ENCODE results near the gene CDC42BPB.
A peak's percentile ranks its signal among the peaks of the same experiment; 100 is the strongest.

Gene CDC42BPB

DNA sequence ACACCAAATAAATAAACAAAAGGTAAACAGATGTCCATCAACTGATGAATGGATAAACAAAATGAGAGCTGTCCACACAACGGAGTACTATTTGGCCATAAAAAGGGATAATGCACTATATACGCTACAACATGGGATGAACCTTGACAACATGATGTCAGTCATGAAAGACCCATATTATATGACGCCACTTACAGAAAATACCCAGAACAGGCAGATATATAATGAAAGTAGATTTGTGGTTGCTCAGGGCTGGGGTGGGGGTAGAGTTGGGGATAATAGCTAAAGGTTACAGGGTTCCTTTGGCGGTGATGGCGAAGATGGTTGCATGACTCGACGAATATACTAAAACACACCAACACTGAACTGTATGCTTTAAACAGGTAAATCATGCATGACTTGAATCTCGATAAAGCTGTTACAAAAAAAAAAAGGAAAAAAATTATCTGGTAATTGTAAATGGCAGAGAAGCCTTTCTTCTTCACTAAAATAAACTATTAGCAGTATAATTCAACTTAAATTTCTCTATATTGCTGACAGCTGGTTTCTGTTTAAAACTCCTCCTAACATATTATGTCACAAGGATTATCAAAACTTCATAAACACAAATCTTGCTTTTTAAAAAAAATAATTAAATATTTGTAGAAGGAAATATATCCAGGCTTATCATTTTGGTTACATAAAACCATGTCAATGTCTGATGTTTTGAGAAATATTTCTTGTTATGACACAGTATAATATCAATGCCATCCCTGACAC lies 13.9 kb downstream of the CDC42BPB start:
- POLR2A ChIA-PET: interaction anchor here (0.9 kb wide), 1 partner anchor 13 kb away, joined by 3 read pairs; no protein-coding TSS in a partner anchor
- CTCF ChIA-PET: interaction anchor here (0.7 kb wide), 1 partner anchor 518 kb away, joined by 4 read pairs; no protein-coding TSS in a partner anchor

DNA sequence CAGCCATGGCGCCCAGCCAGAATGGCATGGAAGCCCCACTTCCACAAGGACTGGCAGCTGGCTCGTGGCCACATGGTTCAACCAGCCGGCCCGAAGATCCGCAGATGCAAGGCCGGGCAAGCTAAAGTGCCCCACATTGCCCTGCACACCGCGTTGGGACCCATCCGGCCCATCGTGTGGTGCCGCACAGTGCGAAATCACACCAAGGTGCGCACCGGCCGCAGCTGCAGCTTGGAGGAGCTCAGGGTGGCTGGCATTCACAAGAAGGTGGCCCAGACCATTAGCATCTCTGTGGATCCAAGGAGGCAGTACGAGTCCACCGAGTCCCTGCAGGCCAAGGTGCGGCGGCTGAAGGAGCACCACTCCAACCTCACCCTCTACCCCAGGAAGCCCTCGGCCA lies 15.9 kb downstream of the CDC42BPB start:
- ChIA-PET CTCF (interaction anchor here (0.6 to 0.7 kb wide), 2 partner anchors 82 to 1713 kb away, joined by 3 read pairs; no protein-coding TSS in a partner anchor), POLR2A (no interaction called here)
- Histone ChIP-seq H3K4me1 (ENCODE audit: control insufficient read depth, insufficient read depth, low read length) (peaks cover 3% of the 10 kb centered on the region; the same call in 1 of the 2 replicates), H3K27ac (ENCODE audit: extremely low read depth, low read depth, low read length) (no peak overlapping the region), H3K4me3 (ENCODE audit: low read depth, low read length) (no peak overlapping the region), H3K36me3 (ENCODE audit: control insufficient read depth in 2 of 2, insufficient read depth in 1 of 2, low read length in 2 of 2) (peaks cover 0 to 14% of the 10 kb centered on the region in 2 experiments; a peak in 2 of 3 replicates), H3K9me3 (ENCODE audit: control insufficient read depth, insufficient read depth, low read depth, low read length) (no peaks in the 10 kb centered on the region)
- TF ChIP-seq ZIC2 (tag by site-specific recombination; IDR thresholded peaks at IDR 0.05): no peak

More for the DNA sequence above, 13.9 kb downstream of the CDC42BPB start:
- TF ChIP-seq ZNF146 (tag by site-specific recombination; IDR thresholded peaks at IDR 0.05) (peak; percentile 84), ZNF791 (tag by site-specific recombination; IDR thresholded peaks at IDR 0.05) (no peak), ZNF837 (tag by site-specific recombination; IDR thresholded peaks at IDR 0.05) (no peak)
- Histone ChIP-seq H3K9me3 (ENCODE audit: control insufficient read depth, insufficient read depth, low read depth, low read length) (no peaks in the 10 kb centered on the region), H3K27ac (ENCODE audit: extremely low read depth, low read depth, low read length) (no peak overlapping the region), H3K4me1 (ENCODE audit: control insufficient read depth, insufficient read depth, low read length) (peaks cover 3% of the 10 kb centered on the region; the same call in 1 of the 2 replicates), H3K36me3 (ENCODE audit: control insufficient read depth in 2 of 2, insufficient read depth in 1 of 2, low read length in 2 of 2) (peaks cover 0 to 14% of the 10 kb centered on the region in 2 experiments; a peak in 2 of 3 replicates), H3K4me3 (ENCODE audit: low read depth, low read length) (no peak overlapping the region)

DNA sequence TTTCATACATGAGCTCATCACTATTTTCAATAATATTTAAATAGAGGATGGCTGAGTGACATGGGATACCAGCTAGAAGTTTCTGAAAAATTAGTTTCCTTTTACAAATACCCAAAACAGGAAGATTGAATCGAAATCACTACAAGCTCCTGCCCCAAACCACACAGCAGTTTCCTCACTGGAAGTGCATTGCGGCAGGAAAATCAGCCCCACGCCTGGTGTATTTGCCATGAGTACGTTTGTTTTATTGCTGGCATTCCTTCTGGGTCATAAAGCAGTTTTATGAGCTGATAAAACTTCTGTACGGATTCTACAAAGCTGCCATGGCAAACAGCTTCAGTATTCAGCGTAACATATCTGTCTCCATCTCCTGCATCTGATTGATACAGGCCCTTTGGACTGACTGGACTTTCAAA lies 23.7 kb downstream of the CDC42BPB start:
- peak overlapping the region; percentile 58 for H3K27ac ChIP-seq (ENCODE audit: extremely low read depth, low read depth, low read length)
- POLR2A ChIA-PET: interaction anchor here (0.6 to 1.6 kb wide), 3 partner anchors 17 to 1114 kb away, joined by 3 to 4 read pairs (median 3); partner anchors contain the start of gene EIF5
- TF ChIP-seq ZNF221 (tag by site-specific recombination; IDR thresholded peaks at IDR 0.05; ENCODE audit: borderline replicate concordance): no peak
- no peak for TF ChIP-seq PRDM1 (tag by site-specific recombination; IDR thresholded peaks at IDR 0.05)
- TF ChIP-seq ZBTB8A (tag by site-specific recombination; IDR thresholded peaks at IDR 0.05): peak; percentile 54
- peak; percentile 88 for TF ChIP-seq HOXD13 (CRISPR knock-in tag; IDR thresholded peaks at IDR 0.05; ENCODE audit: borderline replicate concordance)
- TF ChIP-seq ZNF530 (tag by site-specific recombination; IDR thresholded peaks at IDR 0.05; ENCODE audit: low read depth): no peak
- TF ChIP-seq ZNF423 (tag by site-specific recombination; IDR thresholded peaks at IDR 0.05): no peak
- TF ChIP-seq, protein P1, sequence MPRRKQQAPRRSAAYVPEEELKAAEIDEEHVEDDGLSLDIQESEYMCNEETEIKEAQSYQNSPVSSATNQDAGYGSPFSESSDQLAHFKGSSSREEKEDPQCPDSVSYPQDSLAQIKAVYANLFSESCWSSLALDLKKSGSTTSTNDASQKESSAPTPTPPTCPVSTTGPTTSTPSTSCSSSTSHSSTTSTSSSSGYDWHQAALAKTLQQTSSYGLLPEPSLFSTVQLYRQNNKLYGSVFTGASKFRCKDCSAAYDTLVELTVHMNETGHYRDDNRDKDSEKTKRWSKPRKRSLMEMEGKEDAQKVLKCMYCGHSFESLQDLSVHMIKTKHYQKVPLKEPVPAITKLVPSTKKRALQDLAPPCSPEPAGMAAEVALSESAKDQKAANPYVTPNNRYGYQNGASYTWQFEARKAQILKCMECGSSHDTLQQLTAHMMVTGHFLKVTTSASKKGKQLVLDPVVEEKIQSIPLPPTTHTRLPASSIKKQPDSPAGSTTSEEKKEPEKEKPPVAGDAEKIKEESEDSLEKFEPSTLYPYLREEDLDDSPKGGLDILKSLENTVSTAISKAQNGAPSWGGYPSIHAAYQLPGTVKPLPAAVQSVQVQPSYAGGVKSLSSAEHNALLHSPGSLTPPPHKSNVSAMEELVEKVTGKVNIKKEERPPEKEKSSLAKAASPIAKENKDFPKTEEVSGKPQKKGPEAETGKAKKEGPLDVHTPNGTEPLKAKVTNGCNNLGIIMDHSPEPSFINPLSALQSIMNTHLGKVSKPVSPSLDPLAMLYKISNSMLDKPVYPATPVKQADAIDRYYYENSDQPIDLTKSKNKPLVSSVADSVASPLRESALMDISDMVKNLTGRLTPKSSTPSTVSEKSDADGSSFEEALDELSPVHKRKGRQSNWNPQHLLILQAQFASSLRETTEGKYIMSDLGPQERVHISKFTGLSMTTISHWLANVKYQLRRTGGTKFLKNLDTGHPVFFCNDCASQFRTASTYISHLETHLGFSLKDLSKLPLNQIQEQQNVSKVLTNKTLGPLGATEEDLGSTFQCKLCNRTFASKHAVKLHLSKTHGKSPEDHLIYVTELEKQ (tag by site-specific recombination; IDR thresholded peaks at IDR 0.05; ENCODE audit: borderline replicate concordance): peak; percentile 69; the same call in 1 of the 2 replicates
- TF ChIP-seq ZNF394 (tag by site-specific recombination; IDR thresholded peaks at IDR 0.05; ENCODE audit: borderline replicate concordance): no peak
- no peak for TF ChIP-seq ZNF302 (tag by site-specific recombination; IDR thresholded peaks at IDR 0.05; ENCODE audit: low read depth)
- TF ChIP-seq, protein P2, sequence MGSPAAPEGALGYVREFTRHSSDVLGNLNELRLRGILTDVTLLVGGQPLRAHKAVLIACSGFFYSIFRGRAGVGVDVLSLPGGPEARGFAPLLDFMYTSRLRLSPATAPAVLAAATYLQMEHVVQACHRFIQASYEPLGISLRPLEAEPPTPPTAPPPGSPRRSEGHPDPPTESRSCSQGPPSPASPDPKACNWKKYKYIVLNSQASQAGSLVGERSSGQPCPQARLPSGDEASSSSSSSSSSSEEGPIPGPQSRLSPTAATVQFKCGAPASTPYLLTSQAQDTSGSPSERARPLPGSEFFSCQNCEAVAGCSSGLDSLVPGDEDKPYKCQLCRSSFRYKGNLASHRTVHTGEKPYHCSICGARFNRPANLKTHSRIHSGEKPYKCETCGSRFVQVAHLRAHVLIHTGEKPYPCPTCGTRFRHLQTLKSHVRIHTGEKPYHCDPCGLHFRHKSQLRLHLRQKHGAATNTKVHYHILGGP (tag by site-specific recombination; IDR thresholded peaks at IDR 0.05): no peak
- TF ChIP-seq KLF9 (tag by site-specific recombination; IDR thresholded peaks at IDR 0.05; ENCODE audit: low read depth): no peak
- TF ChIP-seq ZNF629 (tag by site-specific recombination; IDR thresholded peaks at IDR 0.05): peak; percentile 62
- TF ChIP-seq, protein P3, sequence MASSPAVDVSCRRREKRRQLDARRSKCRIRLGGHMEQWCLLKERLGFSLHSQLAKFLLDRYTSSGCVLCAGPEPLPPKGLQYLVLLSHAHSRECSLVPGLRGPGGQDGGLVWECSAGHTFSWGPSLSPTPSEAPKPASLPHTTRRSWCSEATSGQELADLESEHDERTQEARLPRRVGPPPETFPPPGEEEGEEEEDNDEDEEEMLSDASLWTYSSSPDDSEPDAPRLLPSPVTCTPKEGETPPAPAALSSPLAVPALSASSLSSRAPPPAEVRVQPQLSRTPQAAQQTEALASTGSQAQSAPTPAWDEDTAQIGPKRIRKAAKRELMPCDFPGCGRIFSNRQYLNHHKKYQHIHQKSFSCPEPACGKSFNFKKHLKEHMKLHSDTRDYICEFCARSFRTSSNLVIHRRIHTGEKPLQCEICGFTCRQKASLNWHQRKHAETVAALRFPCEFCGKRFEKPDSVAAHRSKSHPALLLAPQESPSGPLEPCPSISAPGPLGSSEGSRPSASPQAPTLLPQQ (tag by site-specific recombination; IDR thresholded peaks at IDR 0.05): no peak
- TF ChIP-seq, protein P4, sequence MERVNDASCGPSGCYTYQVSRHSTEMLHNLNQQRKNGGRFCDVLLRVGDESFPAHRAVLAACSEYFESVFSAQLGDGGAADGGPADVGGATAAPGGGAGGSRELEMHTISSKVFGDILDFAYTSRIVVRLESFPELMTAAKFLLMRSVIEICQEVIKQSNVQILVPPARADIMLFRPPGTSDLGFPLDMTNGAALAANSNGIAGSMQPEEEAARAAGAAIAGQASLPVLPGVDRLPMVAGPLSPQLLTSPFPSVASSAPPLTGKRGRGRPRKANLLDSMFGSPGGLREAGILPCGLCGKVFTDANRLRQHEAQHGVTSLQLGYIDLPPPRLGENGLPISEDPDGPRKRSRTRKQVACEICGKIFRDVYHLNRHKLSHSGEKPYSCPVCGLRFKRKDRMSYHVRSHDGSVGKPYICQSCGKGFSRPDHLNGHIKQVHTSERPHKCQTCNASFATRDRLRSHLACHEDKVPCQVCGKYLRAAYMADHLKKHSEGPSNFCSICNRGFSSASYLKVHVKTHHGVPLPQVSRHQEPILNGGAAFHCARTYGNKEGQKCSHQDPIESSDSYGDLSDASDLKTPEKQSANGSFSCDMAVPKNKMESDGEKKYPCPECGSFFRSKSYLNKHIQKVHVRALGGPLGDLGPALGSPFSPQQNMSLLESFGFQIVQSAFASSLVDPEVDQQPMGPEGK (tag by site-specific recombination; IDR thresholded peaks at IDR 0.05): no peak
- TF ChIP-seq ZNF626 (tag by site-specific recombination; IDR thresholded peaks at IDR 0.05): no peak
- TF ChIP-seq, protein P5, sequence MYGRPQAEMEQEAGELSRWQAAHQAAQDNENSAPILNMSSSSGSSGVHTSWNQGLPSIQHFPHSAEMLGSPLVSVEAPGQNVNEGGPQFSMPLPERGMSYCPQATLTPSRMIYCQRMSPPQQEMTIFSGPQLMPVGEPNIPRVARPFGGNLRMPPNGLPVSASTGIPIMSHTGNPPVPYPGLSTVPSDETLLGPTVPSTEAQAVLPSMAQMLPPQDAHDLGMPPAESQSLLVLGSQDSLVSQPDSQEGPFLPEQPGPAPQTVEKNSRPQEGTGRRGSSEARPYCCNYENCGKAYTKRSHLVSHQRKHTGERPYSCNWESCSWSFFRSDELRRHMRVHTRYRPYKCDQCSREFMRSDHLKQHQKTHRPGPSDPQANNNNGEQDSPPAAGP (tag by site-specific recombination; IDR thresholded peaks at IDR 0.05): no peak

More for the DNA sequence above, 23.7 kb downstream of the CDC42BPB start:
- Histone ChIP-seq H3K4me3 (ENCODE audit: low read depth, low read length) (no peak overlapping the region), H3K4me1 (ENCODE audit: control insufficient read depth, insufficient read depth, low read length) (peaks cover 19% of the 10 kb centered on the region), H3K36me3 (ENCODE audit: control insufficient read depth in 2 of 2, insufficient read depth in 1 of 2, low read length in 2 of 2) (no peaks in the 10 kb centered on the region; a peak in 1 of 3 replicates), H3K9me3 (ENCODE audit: control insufficient read depth, insufficient read depth, low read depth, low read length) (no peaks in the 10 kb centered on the region)
- CTCF ChIA-PET: interaction anchor here (0.6 to 1.2 kb wide), 3 partner anchors 11 to 25 kb away, joined by 3 read pairs; no protein-coding TSS in a partner anchor
